ENCODE results near the gene PRR5L.

DNA sequence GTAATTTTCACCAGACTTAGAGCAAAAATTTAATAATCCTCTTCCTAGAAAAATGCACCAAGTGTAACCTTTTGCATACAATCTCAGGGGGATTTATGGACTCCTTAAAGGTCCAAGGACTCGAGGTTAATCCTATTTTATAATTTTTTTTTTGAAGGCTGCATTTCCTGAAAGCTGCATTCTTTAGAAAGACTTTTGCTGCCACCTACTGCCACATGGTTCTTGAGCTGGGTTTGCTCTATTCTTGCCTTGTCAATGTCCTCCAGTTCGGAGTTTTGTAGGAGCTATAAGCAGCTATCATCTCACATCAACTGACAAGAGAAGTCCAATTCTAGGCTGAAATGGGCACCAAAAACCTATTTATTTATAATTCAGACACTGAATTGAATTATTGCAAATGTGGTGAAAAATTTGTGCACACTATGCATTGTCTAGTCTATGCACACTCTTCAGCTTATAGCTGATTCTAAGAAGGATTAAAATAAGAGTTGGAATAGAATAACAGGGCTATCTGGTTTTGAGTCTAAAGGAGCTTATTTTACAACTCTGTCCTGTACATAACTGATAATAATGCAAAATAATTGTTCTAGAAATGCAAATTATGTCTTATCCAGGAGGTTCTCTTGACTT, 182.7 kb downstream of the PRR5L start:
- TF ChIP-seq CTCF (conservative IDR thresholded peaks at IDR 0.05 in 1 of 2, IDR thresholded peaks at IDR 0.05 in 1 of 2; ENCODE audit: extremely low read depth in 1 of 2, insufficient read depth in 1 of 2, low read depth in 1 of 2, low read length in 2 of 2) (peak; percentile 57 to 65), EZH2 (IDR thresholded peaks at IDR 0.05; ENCODE audit: borderline replicate concordance, low read length) (no peak)

Measured in mammary epithelial cell (primary cell).